ENCODE data around the gene HSD3B2.

The HSD3B2 gene

DNA sequence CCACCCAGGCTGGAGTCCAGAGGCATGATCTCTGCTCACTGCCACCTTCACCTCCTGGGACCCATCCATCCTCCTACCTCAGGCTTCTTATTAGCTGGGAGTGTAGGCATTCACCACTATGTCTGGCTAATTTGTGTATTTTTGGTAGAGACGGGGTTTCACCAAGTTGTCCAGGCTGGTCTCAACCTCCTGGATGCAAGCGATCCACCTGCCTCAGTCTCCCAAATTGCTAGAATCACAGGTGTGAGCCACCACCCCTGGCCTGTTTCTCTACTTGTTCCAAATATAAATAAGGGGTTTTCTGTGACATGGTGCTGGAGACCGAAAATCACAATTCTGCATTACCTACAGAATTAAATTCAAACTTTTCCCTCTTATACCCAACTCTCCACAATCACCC lies 55.4 kb downstream of the HSD3B2 start:
- no peak overlapping the region for H3K27ac ChIP-seq
- DNase-seq (ENCODE audit: low read depth, low spot score), result no peak
- no peaks in the 10 kb centered on the region for H3K36me3 ChIP-seq (ENCODE audit: insufficient read depth, low read length)
- H3K4me3 ChIP-seq, result no peak overlapping the region
- TF ChIP-seq FOXP2 (optimal IDR thresholded peaks at IDR 0.05; ENCODE audit: control extremely low read depth, extremely low read length, insufficient read depth) (no peak), EZH2 (IDR thresholded peaks at IDR 0.05) (no peak), POLR2AphosphoS5 (IDR thresholded peaks at IDR 0.05; ENCODE audit: borderline replicate concordance, low read depth, low read length) (no peak)
- H3K9ac ChIP-seq (ENCODE audit: insufficient read length), result no peak overlapping the region
- no peaks in the 10 kb centered on the region for H3K9me3 ChIP-seq (ENCODE audit: low read depth, low read length)

DNA sequence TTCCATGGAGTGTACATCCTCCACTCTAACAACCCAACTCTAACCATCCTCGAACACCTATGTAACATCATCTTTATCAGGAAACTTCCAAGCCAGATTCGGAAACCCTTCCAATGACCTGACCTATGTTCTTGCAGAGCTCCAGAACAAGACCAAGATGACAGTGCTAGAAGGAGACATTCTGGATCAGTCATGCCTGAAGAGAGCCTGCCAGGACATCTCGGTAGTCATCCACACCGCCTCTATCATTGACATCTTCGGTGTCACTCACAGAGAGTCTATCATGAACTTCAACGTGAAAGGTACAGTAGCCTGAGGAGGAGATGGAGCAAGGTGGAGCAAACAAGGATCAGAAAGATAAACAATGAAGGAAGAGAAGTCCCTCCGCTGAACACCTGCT lies 56.0 kb downstream of the HSD3B2 start:
- Histone ChIP-seq H3K27ac (no peak overlapping the region), H3K36me3 (ENCODE audit: insufficient read depth, low read length) (no peaks in the 10 kb centered on the region), H3K9me3 (ENCODE audit: low read depth, low read length) (no peaks in the 10 kb centered on the region), H3K4me3 (no peak overlapping the region), H3K9ac (ENCODE audit: insufficient read length) (no peak overlapping the region)
- DNase-seq (ENCODE audit: low read depth, low spot score), result no peak
- no peak for TF ChIP-seq FOXP2 (optimal IDR thresholded peaks at IDR 0.05; ENCODE audit: control extremely low read depth, extremely low read length, insufficient read depth)
- no peak for TF ChIP-seq POLR2AphosphoS5 (IDR thresholded peaks at IDR 0.05; ENCODE audit: borderline replicate concordance, low read depth, low read length)
- TF ChIP-seq EZH2 (IDR thresholded peaks at IDR 0.05), result no peak

DNA sequence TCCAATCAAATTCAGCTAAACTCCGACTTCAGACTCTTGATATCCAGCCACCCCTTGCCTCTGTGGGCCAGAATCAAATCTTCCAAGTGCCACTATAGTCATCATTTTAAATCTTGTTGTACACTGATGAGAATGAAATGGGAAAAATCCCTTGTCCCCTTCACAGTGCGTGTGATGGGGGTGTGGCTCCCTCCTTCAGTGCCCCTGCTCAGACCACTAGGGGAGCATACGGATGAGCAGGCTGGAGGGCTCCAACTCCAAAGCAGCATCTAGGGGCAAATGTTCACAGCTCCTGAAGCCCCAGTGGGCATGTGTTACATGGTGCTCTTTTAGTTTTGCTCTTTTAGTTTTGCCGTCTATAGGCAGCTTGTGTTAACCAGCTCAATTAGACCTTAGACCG lies 56.6 kb downstream of the HSD3B2 start:
- no peak for DNase-seq (ENCODE audit: low read depth, low spot score)
- no peak overlapping the region for H3K27ac ChIP-seq

DNA sequence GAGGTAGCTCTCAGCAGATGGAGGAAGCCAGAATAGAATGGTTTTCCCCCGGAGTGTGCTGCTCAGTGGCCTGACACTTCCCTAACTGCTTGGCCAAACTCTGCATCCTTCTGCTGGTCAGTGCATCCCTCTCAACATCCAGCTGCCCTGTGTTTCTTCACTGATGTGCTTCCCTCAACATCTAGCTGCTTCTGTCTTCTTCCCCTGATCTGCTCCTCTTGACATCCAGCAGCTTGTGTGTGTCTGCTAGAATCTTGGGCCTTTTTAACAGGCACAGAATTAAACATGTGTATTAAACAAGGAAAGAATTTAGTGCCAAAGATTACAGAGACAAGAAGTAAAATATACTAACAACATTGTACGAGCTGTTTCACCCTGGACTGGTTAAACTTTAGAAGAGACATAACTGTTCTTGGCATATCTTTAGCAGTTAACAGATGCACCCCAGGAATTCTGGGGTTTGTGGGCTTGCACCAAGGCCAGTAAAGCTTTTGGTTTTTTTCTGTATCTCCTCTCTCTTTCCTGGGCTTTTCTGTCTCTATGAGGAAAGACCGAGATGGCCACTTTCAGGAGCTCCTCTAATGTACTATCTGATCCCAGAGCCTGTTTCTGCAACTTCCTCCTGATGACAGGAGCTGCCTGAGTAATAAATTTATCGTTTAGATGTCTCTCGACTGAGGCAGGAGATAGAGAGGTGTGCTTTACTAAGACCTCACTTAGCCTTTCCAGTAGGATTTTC lies 57.3 kb downstream of the HSD3B2 start:
- DNase-seq (ENCODE audit: low read depth, low spot score), result no peak
- no peaks in the 10 kb centered on the region for H3K36me3 ChIP-seq (ENCODE audit: insufficient read depth, low read length)
- no peaks in the 10 kb centered on the region for H3K9me3 ChIP-seq (ENCODE audit: low read depth, low read length)
- H3K4me3 ChIP-seq, result no peak overlapping the region
- H3K27ac ChIP-seq, result no peak overlapping the region
- TF ChIP-seq EZH2 (IDR thresholded peaks at IDR 0.05), result no peak
- H3K9ac ChIP-seq (ENCODE audit: insufficient read length), result no peak overlapping the region

More for the DNA sequence above, 56.6 kb downstream of the HSD3B2 start:
- Histone ChIP-seq H3K9ac (ENCODE audit: insufficient read length) (no peak overlapping the region), H3K4me3 (no peak overlapping the region), H3K36me3 (ENCODE audit: insufficient read depth, low read length) (no peaks in the 10 kb centered on the region), H3K9me3 (ENCODE audit: low read depth, low read length) (no peaks in the 10 kb centered on the region)
- no peak for TF ChIP-seq POLR2AphosphoS5 (IDR thresholded peaks at IDR 0.05; ENCODE audit: borderline replicate concordance, low read depth, low read length)
- TF ChIP-seq FOXP2 (optimal IDR thresholded peaks at IDR 0.05; ENCODE audit: control extremely low read depth, extremely low read length, insufficient read depth), result no peak
- TF ChIP-seq EZH2 (IDR thresholded peaks at IDR 0.05), result no peak

Data from SK-N-MC (cell line).